ENCODE results near the gene THAP10.

THAP10 gene

GRCh38 chr15:70856177-70856883 is 35.9 kb downstream of the THAP10 start:
- CTCF ChIA-PET, result interaction anchor here (1.1 kb wide), 1 partner anchor 13 kb away, joined by 3 read pairs; no protein-coding TSS in a partner anchor
- TF ChIP-seq, protein P1, sequence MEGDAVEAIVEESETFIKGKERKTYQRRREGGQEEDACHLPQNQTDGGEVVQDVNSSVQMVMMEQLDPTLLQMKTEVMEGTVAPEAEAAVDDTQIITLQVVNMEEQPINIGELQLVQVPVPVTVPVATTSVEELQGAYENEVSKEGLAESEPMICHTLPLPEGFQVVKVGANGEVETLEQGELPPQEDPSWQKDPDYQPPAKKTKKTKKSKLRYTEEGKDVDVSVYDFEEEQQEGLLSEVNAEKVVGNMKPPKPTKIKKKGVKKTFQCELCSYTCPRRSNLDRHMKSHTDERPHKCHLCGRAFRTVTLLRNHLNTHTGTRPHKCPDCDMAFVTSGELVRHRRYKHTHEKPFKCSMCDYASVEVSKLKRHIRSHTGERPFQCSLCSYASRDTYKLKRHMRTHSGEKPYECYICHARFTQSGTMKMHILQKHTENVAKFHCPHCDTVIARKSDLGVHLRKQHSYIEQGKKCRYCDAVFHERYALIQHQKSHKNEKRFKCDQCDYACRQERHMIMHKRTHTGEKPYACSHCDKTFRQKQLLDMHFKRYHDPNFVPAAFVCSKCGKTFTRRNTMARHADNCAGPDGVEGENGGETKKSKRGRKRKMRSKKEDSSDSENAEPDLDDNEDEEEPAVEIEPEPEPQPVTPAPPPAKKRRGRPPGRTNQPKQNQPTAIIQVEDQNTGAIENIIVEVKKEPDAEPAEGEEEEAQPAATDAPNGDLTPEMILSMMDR (IDR thresholded peaks at IDR 0.05; ENCODE audit: control extremely low read depth, extremely low read depth, low read depth, missing control alignments), result no peak
- no peak for DNase-seq (ENCODE audit: extremely low spot score)
- POLR2A ChIA-PET, result no interaction called here

DNA sequence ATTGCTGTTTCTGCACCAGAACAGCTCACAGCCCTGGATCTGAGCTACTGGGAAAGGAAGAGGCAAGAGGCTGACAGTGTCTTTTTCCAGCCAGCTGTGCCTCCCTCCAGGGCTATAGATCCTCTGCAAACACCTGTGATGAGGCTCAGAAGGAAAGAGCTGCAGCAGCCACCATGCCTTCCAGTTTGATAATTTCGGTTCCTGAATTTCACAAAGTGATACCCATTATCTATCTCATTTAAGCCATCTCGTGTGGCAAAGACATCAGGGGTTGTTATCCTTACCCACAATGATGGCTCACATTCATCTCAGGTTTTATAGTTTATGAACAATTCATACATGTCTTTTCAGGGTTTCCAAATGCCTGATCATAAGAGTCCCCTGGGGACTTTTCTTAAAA is 36.5 kb downstream of the THAP10 start:
- CTCF ChIA-PET, result no interaction called here
- no peak for DNase-seq (ENCODE audit: extremely low spot score)
- POLR2A ChIA-PET, result no interaction called here
- TF ChIP-seq, protein P1 (IDR thresholded peaks at IDR 0.05; ENCODE audit: control extremely low read depth, extremely low read depth, low read depth, missing control alignments), result no peak

DNA sequence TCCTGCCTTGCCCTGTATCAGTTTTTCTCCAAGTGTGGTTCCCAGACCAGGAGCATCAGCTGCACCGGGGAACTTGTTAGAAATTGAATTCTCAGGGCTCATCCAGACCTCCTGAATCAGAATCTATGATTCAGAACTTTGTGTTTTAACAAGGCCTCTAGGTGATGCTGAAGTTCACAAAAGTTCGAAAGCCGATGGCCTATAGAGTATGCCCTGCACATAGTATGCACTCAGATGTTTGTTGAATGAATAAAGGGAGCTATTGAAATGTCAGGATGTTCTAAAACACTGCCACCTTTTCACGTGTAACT is 37.6 kb downstream of the THAP10 start:
- DNase-seq (ENCODE audit: extremely low spot score), result no peak
- ChIA-PET CTCF (interaction anchor here (1.0 kb wide), 1 partner anchor 30 kb away, joined by 4 read pairs; no protein-coding TSS in a partner anchor), POLR2A (no interaction called here)
- TF ChIP-seq, protein P1 (IDR thresholded peaks at IDR 0.05; ENCODE audit: control extremely low read depth, extremely low read depth, low read depth, missing control alignments), result no peak

- TF ChIP-seq, protein P1 (IDR thresholded peaks at IDR 0.05; ENCODE audit: control extremely low read depth, extremely low read depth, low read depth, missing control alignments), result no peak
- ChIA-PET CTCF (interaction anchor here (1.0 kb wide), 1 partner anchor 29 kb away, joined by 4 read pairs; no protein-coding TSS in a partner anchor), POLR2A (no interaction called here)
- peak; percentile 58 for DNase-seq (ENCODE audit: extremely low spot score)
These were observed 38.1 kb downstream of the THAP10 start, which contains the start of gene LARP6 for GRCh38 chr15:70853973-70854665. LARP6 (minus strand) TSS chr15:70854157; CDS start chr15:70854088, 69 bp downstream.

DNA sequence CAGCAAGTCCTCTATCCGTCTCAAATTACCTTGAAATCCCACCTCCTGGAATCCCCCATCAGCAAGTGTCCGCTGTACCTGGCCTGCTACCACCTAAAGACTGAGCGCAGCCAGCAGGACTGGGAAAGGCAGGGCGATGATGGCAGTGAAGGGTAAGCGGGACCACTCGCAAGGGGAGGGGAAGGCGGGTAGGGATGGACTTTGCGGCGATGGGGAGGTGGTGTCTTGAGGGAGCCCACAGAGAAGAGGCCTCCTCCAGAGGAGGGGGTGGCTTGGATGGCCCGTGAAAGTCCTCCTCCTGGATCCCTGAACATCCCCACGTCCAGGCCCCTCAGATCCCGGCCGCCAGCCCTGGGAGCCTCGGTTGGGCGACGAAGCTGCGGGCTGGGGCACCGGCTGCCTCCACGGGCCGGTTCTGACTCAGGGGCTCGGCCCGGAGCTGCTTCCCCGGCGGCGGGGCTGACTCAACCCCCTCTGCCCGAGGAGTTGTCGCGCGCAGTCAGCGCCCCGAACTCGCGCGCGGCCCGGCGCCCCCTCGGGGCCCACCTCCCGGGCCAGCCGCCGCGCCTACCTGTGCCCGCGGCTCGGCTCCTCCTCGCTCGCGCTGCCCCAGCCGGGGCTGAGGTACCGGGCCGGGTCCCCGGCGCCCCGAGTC is 38.8 kb downstream of the THAP10 start:
- DNase-seq (ENCODE audit: extremely low spot score), result no peak
- TF ChIP-seq, protein P1 (IDR thresholded peaks at IDR 0.05; ENCODE audit: control extremely low read depth, extremely low read depth, low read depth, missing control alignments), result no peak
- CTCF ChIA-PET, result interaction anchor here (0.8 kb wide), 1 partner anchor 42 kb away, joined by 3 read pairs; no protein-coding TSS in a partner anchor
- POLR2A ChIA-PET, result no interaction called here

DNA sequence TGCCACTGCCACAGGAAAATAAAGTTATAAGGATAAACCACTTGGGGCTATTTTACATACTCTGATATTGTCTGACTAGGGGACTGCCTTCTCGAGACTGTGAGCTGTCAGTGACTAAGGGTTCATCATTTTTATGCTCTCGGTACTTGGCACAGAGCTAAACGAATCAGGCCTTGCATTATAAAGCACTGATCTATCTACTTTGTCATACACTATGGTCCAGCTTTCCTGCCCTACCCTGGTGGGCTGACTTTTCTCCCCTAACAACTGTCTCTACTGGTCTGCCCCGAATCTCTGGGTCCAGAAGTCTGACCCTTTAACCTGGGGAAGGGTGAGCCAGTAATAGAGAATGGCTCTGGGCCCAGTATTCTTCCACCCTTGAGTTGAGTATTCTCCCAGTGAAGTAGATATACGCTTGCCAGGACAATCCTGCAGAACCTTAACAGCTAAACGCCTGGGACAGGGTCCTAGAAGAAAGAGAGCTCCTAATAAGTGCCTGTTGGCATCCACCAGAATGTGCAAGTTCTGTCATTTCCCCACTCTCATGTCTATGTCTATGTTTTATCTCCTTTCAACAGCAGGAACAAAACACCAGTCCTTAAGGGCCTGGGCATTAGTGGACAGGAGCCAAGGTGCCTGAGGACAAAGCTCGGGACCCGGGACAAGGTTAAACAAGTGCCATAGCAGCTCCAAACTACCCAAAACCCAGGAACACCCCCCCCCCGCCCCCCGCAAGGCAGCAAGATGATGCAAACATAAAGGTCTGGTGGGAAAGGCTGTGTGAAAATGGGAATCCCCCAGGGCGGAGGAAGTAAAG is 39.5 kb downstream of the THAP10 start:
- no peak for DNase-seq (ENCODE audit: extremely low spot score)
- POLR2A ChIA-PET, result no interaction called here
- TF ChIP-seq, protein P1 (IDR thresholded peaks at IDR 0.05; ENCODE audit: control extremely low read depth, extremely low read depth, low read depth, missing control alignments), result no peak
- CTCF ChIA-PET, result interaction anchor here (0.8 to 2.1 kb wide), 5 partner anchors 9 to 41 kb away, joined by 3 to 6 read pairs (median 3); no protein-coding TSS in a partner anchor
